HG02642 (cell line): Measurements from ENCODE around the gene SLCO3A1.

Experiments used
- ATAC-seq: cut with Tn5 transposase; IDR thresholded peaks from one replicate; pipeline ENCODE4 v1.9.1; 2021; ENCODE audit warnings: mild to moderate bottlenecking; ENCODE audit not compliant: unreplicated experiment, poor library complexity

Gene SLCO3A1

DNA sequence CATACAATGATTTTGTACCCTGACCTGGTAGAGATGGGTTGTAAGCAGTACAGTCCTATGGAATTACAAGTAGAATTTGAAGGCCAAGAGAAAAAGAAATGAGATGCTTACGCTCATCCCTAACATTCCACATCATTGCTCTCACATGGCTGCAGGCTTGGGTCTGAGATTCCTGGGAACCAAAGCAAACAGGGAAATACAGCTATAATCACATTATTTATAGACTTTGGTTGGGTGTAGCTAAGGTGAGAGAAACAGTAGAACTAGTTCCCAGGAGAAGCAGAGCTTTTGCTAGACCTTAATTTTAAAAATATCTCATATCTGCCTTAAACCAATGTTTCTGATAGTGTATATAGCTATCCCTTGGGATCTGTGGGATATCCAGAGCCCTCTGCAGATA lies 51.4 kb downstream of the SLCO3A1 start:
- ATAC-seq, result no peak

DNA sequence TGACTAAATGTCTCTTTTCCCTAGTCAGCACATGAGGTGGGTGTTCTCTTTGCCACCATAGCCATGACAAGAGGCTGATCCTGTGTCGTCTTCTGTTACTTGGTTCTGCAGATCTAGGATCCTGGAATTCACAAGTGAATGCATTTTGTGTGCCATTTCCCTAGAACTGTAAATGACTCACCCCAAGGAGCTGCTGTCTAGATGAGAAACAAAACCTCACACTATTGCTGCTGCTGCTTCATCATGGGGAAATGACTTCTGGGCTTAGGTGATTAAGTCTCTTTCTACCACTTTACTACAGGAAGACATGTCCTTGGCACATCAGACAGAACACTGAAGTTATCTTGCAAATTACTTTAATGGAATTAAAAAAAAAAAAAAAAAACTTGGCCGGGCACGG lies 54.9 kb downstream of the SLCO3A1 start:
- no peak for ATAC-seq

DNA sequence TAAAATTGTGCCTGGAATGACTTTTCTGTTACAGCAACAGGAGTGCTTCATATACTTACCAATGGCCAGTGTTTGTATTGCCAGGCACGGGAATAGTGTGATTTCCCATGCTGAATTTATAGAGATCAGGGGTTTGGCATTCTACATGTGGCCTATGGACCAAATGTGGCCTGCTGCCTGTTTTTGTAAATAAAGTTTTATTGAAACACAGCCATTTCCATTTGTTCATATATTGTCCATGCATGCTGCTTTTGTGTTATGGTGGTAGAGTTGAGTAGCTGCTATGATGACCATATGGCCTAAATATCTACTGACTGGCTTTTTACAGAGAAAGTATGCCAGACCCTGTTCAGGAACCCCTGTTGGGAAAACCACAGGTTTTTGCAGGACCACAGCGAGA lies 55.6 kb downstream of the SLCO3A1 start:
- ATAC-seq, result no peak

DNA sequence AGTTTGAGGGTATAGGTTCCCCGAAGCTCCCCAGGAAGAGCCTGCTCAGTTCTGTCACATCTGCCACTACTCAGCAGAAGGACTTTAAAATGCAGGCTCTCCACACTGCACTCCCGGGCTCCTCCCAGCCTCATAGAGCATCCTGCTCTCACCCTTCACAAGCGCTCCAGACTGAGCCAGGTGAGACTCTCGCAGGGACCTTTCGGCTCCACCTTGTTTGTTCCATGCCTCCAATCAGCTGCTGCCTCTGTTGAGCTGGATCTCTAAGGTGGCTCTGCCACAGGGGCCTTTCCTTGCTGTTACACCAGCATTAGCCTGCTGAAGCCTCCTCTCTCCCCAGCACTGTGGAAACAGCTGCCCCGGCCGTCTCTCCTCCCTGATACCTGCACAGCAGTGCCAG lies 56.1 kb downstream of the SLCO3A1 start:
- ATAC-seq, result no peak

DNA sequence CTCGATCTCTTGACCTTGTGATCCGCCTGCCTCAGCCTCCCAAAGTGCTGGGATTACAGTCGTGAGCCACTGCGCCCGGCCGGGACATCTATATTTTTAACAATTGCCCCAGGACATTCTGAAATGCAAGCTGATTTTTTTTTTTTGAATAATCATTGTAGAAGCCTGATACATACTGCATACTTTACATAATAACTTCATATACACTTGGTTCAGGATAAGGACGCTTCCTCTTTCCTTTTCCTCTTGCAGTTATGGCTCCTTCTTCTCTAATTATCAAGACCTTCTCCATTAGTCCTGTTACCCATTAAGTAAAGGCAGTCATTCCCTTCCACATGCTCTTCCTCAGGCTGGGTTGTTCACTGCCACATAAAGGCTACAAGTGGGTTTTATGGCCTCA lies 58.3 kb downstream of the SLCO3A1 start:
- ATAC-seq, result no peak

DNA sequence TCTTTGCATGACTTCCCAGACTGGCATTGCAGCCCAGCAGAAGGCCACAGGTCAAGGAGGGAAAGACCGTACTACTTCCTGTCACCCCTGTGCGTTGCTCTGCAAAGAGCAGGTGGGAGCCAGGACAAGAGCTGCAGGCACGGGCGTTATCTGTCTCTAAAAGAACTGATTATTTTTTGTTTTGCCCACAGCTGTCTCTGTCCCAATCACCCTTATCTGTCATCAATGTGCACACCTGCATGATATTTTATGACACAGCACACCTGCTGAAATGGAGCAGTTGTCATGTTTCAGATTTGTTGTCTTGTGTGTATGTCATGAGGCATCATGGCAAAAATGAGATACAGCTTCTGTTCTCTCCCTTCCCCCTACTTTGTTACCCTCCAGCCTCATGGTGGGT lies 58.8 kb downstream of the SLCO3A1 start:
- no peak for ATAC-seq

DNA sequence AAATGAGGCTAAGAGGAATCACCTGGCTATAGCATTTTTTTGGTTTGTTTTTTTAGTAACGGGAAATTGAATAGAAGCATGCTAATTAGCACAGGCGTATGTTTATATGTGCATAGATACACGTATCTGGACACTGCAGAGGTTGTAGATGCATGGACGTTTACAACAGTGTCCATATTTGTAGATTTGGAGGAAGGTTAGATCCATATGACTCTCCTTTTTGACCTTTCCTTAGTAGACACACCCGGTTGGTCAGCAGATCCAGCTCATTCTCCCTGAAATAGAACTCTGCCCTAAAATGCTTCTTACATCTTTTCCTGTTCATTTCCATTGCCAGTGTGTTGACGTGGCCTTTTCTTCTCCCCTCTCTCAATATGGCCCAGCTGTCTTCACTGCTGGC lies 60.1 kb downstream of the SLCO3A1 start:
- ATAC-seq, result no peak

DNA sequence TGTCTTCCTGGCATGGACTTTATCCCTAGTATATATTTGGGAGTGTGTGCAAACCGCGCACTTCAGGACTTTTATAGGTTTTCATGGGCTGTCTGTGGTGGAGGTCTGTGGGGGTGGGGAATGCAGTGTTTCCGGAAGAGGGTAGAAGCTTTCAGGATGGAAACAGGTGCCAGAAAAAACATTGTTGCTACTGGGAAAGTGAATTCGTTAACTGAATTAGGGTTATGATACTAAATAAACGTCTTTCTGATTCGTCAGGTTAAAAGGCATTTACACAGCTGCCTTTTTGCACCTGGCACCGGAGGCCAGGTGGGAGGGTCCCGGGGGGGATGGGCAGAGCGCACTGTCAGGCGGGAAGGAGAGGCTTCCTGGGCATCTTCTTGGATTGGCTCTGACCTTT lies 62.1 kb downstream of the SLCO3A1 start:
- ATAC-seq, result no peak

DNA sequence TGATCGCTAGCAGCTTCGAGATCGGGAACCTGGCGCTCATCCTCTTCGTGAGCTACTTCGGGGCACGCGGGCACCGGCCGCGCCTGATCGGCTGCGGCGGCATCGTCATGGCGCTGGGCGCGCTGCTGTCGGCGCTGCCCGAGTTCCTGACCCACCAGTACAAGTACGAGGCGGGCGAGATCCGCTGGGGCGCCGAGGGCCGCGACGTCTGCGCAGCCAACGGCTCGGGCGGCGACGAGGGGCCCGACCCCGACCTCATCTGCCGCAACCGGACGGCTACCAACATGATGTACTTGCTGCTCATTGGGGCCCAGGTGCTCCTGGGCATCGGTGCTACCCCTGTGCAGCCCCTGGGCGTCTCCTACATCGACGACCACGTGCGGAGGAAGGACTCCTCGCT lies 62.5 kb downstream of the SLCO3A1 start:
- no peak for ATAC-seq

DNA sequence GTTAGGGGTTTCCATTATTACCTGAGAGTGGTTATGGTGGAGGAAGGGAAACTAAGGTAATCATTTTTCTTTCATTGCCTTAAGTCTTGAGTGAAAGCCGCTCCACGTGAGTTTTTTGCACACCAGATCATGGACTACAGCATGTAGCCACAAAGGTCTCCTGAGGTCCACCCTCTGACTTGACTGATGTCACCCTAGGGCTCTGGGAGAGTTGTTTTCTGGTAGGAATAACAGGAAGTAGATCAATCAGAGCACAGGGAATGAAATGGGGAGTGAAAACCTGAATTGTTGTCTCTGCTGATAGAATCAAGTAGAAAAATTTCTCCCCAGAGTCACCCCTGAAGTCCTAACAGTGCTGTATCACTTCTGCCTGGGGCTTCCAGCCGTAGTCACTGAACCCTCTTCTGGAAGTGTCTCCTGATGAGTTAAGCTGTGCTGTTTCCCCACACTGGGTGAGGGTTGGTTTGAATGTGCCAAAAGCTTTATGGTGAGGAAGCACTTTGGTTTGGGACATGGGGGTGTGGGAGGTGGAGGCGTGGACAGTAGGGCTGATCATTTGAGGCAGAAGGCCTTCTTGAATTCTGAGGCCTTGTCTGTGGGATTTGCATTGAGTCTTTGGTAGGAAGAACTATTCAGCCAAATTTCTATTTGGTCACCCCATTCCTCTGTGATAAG lies 64.3 kb downstream of the SLCO3A1 start:
- no peak for ATAC-seq

DNA sequence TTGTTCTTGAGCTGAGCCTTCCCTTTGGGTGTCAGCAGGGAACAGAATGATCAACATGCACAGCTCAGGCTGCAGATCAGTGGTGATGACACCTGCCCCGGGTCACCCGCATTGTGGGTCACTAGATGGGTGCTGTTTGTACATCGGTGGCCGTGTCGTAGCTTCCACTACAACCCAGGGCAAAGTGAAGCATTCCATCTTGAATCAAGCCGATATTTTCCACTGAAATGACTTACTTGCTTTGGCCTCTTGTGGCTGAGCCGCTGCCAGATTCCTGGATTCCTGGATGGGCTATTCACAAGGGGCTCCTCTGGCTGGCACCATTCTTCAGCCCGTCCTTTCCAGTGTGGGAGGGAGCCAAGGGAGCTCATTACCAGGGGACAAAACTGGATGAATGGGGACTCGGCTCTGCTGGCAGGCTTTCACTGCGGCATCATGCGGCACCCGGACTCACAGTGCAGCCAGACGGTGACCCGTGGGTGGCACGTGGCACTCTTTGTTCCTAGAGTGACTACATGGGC lies 65.6 kb downstream of the SLCO3A1 start:
- ATAC-seq, result no peak

DNA sequence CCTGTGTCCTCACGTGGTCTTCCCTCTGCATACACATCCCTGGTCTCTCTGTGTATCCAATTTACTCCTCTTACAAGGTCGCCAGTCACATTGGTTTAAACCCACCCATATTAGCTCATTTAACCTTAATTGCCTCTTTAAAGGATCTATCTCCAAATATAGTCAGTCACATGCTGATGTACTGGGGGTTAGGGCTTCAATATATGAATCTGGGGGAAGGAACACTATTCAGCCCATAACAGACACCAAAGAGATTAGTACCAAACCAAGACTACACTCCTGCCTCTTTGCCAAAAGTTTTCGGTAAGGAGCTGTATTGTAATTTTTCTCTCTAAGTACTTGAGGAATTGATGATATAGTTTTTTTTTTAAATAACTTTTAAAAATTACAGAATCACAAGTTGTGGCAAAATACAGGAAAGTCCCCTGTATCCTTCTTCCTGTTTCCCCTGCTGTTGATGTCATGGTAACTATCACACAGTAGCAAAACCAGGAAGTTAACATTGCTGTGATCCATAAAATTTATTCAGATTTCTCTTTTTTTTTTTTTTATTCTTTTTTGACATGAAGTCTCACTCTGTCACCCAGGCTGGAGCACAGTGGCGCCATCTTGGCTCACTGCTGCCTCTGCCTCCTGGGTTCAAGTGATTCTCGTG lies 67.8 kb downstream of the SLCO3A1 start:
- no peak for ATAC-seq

DNA sequence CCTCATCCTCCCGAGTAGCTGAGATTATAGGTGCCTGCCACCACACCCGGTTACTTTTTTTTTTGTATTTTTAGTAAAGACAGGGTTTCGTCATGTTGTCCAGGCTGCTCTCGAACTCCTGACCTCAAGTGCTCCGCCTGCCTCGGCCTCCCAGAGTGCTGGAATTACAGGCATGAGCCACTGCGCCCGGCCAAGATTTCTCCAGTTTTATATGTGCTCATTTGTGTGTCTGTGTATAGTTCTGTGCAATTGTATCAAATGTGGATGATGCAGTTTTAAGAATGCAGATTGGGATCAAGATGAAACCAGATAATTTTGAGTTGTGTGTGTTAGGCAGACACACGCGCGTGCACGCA lies 68.3 kb downstream of the SLCO3A1 start:
- no peak for ATAC-seq

DNA sequence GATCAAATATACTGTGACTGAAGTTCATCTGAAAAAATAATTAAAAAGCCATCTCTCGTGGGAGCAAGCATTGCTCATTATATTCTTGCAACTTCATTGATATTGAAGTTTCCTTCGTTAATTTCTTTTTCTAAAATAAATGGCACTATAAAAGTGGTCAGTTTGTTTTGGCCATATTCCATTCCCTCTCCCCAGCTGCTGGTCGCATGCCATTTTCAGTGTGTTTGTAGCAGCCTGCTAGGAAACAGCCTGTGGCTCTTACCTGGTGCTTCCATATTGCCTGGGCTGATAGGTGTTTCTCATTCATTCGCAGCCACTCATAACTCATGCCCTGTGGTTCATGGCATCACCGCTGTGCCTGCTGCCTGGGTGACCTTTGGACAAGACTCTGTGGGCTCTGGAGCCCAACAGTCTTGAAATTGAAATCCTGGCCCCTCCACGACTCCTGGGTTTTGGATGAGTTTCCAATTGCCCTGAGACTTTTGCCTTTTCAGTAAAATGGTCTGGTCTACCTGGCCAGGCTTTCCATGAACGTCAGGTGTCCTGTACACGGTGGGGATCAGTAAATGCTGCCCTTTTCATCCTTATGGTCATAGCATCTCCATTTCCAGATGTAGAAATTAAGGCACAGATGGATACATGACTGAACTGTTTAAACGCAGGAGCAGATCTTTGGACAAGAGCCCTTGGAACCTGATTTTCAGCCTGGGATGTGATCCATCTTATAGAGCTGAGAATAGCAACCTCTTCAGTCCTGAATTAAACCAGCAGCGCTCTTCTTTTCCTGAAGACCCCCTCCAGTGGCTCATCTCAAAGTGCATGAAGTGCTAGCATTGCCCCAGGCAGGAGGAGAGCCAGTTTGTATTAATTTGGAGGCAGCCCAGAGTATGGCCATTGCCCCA lies 69.4 kb downstream of the SLCO3A1 start:
- no peak for ATAC-seq

DNA sequence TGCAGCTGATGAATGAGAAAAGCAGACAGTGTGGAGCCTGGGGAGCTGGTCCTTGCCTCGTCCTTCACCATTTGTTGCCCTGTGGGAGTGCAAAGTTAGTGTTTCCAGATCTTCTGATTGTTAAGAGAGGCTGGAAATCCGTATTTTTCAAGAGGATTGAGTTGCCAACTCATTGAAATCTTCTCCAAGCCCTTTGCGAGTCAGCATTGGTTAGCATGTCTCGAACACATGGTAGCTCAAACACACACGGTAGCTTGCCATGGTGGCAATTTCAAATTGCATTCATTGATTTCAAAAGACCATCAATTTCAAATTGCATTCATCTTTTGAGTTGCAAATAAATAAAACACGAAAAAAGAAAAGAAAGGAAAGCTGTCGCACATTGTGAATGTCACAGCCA lies 70.7 kb downstream of the SLCO3A1 start:
- no peak for ATAC-seq

DNA sequence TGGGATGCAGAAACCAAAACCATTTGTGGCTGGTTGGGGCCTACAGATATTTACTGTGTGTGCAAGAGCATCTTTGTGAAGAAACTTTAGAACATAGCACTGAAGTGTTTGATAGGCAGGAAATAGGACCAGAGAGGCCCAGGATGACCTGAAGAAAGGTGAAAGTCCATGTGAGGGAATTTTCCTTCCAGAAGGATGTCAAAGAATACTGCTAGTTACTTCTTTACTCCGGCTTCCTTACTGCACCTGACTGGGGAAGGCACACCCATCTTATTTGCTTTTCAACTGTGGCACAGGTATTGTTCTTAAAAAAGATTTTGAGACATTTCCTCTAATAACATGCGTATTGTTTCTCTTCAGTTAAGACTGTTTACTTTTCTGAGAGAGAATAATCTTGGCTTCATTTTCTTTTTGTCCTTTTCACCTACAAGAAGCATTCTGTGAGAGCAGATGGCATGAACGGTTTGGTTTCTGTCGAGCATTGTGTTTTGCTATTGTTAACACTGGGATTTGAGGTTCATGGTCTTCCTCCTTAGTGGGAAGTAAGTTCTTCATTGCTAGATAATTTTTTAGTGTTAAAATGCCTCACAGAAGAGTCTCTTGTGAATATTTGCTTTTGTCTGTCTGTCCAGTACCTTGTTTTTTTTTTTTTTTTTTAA lies 71.5 kb downstream of the SLCO3A1 start:
- ATAC-seq, result no peak

DNA sequence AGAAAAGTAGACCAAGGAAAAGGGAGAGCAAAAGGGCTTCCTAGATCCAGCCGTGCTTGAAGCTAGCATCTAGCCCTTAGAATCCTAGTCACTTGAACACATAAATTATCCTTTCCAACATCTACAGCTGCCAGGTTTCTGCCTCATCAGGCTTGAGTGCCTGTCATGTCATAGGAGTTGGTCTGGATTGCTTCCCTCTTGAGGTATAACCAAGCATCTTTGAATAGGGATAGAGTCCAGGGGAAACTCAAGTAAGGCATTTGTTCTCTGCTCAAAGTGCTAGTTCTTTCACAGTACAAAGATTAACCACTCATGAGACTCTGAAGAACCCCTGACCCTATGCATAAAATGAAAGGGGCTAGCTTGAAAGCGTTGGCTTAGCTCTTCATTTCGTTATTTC lies 72.3 kb downstream of the SLCO3A1 start:
- ATAC-seq, result no peak

DNA sequence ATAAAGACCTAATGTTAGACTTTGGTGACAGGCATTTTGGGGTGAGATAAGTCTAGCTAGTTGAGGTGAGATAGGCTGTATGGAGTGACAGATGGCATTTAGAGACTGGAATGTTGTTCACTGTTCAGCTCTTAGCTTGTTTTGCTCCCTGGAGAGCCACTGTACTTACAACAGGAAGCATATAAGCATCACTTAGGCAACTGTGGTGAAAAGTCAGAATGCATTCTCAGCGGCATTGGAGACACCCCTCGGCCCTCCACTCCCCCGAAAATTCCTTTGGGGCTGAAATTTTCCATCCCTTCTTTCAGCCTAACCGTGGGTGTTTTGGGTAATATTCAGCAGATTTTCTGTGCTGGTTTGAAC lies 73.4 kb downstream of the SLCO3A1 start:
- no peak for ATAC-seq

DNA sequence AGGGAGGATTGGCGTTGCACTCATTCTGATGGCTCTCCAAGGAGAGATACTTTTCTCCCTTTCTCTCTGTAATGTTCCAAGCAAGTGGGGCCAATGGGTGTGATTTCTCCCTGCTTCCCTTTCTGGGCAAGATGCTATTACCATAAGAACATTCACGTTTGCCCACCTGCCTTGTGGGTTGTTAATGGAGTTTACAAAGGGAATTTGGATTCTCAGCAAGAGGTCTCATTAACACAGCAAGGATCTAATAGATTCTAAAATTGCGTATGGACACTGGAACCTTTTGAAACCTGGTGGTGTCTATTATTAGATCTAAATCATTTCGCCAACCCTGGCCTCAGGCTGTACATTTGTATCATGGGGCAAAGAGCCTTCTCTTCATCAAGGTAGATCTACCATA lies 74.1 kb downstream of the SLCO3A1 start:
- ATAC-seq, result no peak

DNA sequence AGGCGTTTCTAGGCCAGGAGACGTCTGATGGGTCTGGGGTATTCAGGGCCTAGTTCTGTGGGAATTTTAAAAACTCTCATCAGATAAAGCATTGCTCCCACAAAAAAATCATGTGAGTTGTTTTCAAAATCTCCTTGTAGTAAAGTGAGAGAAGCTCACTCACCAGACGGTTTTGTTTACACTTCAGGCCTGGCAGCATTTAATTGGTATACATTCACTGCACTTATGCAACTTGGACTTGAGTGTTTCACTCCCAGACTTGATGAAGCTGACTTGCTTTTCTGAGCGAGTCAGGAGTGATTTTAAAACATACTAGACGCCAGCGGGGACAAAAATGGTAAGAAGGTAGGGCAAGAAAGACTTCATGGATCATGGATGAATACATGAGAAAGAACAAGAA lies 75.2 kb downstream of the SLCO3A1 start:
- ATAC-seq, result no peak

DNA sequence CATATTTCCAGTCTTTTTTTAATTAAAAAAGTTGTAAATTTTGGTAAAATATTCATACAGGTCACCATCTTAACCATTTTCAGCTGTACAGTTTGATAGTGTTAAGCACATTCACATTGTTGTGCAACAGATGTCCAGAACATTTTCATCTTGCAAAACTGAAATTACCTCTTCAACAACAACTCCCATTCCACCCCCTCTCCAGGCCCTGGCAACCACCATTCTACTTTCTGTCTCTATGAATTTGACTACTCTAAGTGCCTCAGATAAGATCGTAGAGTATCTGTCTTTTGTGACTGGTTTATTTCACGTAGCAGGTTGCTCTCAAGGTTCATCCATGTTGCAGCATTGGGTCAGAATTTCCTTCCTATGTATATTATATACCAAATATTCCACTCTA lies 76.0 kb downstream of the SLCO3A1 start:
- ATAC-seq, result no peak
